NOMO-1 treated with dmso at 0.1 percent for 144 hours (cell line): ENCODE measurements around the gene MAMLD1.
A peak's percentile ranks its signal among the peaks of the same experiment; 100 is the strongest.
"Not testable (repeated sequence)": the region's sequence is repeated elsewhere in the genome, so short reads cannot be mapped to it uniquely, and the experiment has no call there.

Experiments used
- DNase-seq: peaks from one replicate; lab custom pipeline; 2025; ENCODE audit not compliant: unreplicated experiment; lab: John Stamatoyannopoulos, UW

Gene MAMLD1, protein sequence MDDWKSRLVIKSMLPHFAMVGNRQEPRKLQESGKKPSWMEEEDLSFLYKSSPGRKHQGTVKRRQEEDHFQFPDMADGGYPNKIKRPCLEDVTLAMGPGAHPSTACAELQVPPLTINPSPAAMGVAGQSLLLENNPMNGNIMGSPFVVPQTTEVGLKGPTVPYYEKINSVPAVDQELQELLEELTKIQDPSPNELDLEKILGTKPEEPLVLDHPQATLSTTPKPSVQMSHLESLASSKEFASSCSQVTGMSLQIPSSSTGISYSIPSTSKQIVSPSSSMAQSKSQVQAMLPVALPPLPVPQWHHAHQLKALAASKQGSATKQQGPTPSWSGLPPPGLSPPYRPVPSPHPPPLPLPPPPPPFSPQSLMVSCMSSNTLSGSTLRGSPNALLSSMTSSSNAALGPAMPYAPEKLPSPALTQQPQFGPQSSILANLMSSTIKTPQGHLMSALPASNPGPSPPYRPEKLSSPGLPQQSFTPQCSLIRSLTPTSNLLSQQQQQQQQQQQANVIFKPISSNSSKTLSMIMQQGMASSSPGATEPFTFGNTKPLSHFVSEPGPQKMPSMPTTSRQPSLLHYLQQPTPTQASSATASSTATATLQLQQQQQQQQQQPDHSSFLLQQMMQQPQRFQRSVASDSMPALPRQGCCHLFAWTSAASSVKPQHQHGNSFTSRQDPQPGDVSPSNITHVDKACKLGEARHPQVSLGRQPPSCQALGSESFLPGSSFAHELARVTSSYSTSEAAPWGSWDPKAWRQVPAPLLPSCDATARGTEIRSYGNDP

DNA sequence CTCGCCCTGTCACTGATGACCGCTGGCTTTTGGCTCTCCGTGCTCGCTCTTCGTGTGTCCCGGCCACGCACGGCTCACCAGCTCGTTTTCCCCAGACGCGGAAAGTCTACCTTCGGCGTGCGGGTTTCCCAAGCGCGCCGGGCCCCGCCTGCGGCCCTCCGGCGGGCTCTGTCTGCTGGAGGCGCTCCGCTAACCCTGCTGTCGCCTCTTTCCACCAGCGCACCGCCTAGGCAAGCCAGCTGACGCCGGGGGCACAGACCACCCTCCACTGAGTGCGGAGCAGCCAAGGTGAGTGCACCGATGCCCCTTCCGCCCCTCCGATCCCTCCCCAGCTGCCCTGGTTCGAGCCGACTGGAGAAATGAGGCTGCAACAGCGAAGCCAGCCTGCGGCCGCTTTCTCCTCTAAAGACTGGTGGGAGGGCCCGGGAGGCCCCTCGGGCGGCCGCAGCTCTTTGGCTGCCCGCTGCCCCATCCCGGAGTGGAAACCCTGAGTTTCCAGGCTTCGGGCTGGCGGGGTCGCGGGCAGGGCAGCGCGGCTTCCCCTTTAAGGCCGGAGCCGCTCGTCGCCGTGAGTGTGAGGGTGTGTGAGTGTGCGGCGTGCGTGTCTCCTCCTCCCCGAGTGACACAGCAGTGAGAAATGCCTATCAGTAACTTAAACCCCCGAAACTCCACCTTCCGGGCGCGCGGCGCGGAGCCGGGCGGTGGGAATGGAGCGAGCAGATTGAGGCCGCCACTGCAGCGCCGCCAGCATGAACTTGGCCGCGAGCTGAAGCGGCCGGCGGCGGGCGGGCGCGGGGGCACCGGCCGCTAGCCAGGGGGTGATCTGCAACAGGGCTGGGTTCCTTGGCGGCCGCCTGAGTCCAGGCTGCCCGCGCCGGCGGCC lies at the start of gene MAMLD1:
Gene MAMLD1, plus strand, starts transcription at position 719 of the 883 bp plus-strand sequence. CDS start 82,200 bp downstream, outside the sequence.
- peak; percentile 48 for DNase-seq

DNA sequence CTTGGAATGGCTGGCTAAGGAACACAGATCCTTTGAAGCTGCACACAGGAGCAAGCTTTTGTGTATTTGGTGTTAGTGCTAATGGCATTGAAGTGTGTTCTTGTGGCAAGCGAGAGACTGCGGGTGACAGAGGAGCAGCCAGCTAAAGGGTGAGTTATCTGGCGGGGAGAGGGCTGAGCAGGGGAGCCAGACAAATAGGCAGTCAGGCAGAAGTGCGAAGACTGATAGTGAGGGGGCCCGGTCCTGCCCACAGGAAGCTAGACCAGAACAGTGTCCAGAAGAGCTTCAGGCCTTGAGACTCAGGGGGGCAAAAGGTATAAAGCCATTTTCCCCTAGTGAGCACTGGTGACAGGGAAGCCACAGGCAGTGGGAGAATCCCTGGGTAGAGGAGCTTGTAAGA lies 49.6 kb upstream of the MAMLD1 start:
- no peak for DNase-seq

DNA sequence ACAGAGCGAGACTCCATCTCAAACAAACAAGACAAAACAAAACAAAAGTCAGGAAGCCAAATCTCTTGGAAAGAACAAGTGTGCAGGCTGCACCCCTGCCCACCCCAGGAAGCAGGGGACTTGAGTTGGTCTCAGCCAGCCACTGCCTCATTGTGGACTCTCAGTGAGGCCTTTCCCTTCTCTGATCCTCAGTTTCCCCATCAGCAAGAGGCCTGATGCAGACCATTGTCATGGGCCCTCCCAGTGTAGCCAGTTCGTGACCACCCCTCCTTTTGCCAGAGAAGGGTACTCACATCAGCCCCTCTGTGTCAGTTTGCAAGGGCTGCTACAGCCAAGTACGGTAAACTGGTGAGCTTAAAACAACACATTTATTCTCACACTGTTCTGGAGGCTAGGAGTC lies 48.9 kb upstream of the MAMLD1 start:
- DNase-seq: no peak

DNA sequence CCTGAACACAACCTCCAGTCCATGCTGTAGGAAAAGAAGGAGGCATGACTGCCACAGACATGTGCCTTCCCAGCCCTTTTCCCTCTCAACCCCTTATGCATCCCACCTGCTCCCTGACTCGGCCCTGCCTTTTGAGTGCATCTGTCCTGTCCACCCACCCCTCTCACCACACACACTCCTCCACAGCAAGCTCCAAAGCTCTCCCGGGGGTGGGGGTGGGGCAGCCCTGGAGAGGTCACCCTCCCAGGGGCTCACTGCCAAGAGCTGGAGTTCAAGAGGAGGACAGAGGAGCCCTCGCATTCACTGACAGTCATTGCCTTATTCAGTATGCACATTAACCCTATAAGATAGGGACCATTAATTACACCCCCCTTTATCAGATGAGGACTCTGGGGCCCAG lies 46.6 kb upstream of the MAMLD1 start:
- no peak for DNase-seq

DNA sequence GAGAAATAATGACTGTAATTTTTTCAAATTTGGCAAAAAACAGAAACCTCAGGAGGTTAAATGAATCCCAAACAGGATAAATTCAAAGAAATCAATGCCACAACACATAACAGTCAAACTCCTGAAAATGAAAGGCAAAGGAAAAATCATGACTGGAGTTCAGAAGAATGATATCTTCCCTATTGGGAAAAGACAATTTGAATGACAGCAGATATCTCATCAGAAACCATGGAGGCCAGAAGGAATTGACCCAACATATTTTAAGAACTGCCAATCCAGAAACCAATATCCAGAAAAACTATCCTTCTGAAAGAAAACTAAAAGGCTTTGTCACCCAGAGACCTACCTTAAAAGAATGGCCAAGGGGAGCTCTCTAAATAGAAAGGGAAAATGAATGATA lies 40.1 kb upstream of the MAMLD1 start:
- DNase-seq: no peak

DNA sequence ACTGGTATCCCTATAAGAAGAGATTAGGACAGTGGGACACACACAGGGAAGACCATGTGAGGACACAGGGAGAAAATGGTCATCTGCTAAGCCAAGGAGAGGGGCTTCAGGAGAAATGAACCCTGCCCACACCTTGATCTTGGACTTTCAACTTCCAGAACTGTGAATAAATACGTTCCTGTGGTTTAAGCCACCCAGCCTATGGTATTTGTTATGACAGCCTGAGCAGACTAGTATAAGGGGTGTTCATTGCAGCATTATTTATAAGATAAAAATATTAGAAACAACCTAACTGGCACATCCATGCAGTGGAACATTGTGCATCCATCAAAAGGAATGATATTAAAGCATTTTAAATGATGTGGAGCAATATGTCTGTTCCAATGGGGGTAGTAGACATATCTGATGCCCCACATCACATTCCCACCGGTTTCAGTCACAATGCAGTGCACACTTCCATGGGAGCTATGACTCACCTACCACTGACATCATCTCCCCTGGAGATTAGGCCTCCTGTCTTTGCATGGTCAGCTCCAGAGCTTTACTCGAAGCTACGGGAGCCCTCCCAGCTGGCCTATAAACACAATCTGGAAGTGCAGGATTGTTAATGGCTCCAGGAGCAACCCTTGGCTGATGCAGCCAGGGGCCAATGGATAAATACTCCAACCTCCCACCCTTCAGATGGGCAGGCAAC lies 38.9 kb upstream of the MAMLD1 start:
- no peak for DNase-seq

DNA sequence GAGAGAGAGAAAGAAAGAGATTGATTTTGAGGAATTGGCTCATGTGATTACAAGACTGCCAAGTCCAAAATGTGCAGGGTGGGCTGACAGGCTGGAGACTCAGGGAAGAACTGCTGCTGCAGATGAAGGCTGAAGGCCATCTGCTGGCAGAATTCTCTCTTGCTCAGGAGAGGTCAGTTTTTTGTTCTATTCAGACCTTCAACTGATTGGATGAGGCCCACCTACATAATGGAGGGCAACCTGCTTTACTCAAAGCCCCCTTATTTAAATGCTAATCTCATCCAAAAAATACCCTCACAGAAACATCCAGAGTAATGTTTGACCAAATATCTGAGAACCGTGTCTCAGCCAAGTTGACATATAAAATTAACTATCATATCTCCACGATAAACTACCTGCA lies 38.2 kb upstream of the MAMLD1 start:
- no peak for DNase-seq

DNA sequence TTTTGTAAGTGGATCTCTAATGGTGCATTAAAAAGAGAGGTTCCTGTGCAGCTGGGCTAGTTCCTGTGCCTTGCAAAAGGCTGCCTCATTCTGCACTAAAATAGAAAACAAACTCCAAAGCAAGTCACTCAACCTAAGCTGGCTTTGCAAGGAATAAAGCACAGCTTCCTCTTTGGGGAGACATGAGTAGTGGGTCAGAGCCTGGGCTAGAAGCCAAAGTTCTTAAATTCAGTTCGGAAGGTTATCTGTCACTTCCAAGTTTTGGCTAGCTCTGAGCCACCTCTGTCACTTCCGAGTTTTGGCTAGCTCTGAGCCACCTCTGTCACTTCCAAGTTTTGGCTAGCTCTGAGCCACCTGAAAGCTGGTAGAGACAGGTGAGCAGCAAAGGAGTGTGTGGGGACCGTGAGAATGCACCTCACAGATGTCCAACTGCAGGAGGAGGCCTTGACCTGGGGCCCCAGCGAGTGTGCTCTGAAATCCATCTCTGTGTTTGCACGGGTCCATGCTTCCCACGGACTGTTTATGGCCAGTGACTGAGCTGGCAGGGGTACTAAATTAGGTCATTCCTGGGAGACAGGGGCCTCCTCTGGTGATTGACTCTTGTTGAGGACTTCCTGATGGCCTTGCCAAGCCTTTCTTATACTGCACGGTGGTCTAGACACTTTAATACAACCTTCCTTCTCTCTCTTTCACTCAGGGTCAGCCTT lies 36.4 kb upstream of the MAMLD1 start:
- DNase-seq: no peak

DNA sequence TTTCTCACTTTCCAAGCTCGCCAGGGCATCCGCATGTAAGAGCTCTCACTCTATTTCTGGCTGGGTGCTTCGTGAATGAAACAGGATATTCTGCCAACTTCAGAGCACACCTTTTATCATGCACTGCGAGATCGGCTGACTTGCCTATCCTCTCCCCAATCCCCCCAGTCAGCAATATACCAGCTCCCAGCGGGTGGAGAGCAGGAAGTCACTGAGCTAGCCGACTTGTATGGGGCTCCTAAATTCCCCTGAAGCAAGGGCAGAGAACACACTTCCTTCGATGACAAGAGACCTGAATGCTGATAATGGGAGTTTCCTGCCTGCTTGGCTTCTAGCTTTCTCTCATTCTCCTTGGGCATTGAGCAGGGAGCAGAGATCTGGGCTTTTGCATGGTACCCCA lies 33.8 kb upstream of the MAMLD1 start:
- DNase-seq: no peak

DNA sequence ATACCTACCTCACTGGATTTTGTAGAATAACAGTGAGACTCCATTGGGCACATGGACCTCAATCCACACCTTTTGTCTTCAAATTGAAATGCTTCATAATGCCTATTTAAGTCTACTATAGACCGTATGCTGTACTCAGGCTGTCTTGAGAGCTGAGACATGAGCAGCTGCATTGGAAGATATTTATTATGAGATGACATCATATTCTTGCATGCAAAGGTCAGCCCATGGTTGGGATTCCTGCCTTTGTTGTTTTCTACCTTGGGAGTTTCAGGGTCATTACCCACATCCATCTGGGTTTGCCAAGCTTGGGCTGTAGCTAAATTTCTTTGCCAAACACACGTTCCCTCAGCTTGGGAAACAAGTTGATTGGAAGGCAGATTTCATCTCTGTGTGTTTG lies 33.2 kb upstream of the MAMLD1 start:
- DNase-seq: no peak

DNA sequence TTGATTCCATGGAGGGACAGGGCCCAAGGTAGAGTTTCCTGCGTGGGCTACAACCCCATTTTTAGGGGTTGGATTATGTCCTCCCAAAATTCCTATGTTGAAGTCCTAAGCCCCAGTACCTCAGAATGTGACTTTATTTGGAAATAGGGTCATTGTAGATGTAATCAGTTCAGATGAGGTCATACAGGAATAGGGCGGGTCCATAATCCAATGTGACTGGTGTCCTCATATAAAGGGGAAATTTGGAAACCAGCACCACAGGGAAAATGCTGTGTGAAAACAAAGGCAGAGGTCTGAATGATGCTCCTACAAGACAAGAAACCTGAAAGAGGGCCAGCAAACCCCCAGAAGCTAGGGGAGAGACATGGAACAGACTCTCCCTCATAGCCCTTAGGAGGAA lies 31.1 kb upstream of the MAMLD1 start:
- no peak for DNase-seq

DNA sequence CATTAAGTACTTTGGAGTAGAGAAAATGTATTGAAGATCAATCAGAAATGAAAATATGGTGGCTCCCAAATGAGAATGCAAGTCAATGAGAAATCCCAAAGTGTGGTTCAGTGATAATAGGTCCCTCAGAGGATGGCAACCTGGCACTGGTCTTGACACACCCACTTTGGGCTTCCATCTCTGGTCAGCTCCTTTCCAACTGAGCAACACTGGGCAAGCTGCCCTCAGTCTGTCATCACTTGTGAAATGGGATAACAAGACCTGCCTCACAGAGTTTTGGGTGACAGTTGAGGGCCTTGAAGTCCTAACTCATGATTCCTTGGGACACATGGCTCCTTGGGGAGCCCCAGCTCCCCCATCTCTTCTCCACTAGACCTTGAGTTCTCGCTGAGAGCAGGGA lies 29.0 kb upstream of the MAMLD1 start:
- no peak for DNase-seq

DNA sequence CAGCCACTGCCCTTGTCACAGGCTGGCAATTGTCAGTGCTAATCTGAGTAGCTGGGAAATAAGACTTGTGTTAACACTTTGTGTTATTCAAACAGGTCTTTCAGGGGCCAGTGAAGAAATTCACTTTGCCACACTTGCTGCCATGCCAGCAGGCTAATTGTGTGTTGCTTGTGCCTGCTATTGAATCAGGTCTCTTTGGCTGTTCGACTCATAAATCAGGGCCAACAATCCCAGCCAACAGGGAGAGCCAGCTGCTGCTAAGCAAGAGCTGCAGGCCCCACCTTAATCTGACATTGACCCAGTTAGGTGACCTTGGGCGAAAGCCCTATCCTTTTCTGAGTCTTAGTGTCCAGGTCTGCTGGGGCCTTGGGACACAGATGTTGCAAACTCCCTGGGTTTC lies 28.1 kb upstream of the MAMLD1 start:
- no peak for DNase-seq

DNA sequence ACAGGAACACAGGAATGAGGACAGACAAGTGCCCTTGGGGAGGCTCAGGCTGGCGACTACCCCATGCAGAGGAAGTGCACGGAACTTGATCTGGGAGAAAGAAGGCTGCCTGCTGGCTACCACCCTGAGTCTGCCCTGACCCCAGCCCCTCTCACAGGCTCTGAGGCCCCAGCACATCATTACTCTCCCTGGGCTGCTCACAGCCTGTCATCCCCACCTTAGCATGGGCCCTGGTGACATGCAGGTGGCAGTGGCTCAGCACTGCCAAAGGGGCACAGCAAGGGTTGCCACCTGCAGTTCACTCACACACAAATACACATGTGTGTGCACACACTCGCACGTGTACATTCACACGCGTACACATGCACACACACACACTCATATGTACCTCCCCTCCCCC lies 26.1 kb upstream of the MAMLD1 start:
- no peak for DNase-seq

DNA sequence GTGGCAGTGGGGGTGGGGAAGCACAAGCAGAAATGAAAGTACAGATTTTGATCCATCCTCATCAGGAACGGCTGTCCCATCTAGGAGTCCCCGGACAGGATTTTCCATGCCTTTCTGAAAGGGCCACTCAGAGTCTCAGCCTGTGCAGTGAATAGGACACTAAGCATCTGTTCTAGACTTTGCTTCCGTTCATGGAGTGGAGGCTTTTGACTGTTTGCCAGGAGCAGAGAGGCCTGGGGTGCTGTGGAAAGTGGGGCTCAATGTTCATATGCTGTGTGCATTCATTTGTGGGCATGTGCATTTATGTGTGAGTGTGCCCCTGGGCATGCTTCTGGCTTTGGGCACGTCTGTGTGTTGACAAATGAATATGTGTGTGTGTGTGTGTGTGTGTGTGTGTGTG lies 25.6 kb upstream of the MAMLD1 start:
- no peak for DNase-seq

DNA sequence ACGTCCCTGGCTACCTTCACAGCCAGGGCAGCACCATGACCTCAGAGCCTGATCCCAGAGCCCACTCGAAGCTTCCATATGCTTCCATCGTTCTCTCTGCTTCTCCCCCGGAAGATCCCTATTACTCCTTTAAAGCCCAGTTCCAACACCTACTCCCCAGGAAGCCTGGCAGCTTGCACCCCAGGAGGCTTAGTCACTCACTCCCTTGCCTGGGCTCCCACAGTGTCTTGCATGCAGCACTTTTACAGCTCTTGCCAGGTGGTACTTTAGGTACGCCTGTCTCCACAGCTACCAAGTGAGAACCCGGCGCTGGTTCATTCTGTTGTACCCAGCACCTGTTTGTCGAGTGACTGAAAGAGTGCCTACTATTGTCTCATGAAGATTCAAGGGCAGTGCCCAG lies 24.5 kb upstream of the MAMLD1 start:
- DNase-seq: no peak

DNA sequence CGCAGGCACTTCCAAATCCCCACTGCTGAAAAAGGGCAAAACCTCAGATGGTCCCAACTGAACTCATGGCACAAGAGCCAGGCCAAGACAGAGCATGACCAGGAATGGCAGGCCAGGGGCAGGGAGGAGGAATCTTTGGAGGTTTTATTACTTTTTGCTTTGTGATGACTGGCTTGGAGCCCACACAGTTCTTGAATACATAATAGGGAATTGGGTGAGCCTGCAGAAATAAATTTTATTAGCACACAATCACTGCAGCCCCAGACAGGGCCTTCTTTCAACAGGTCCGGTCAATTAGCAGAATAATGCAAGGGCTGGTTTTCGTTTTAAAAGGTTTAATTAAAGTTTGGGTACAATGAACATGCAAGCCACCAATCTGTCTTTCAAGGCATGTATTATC lies 23.4 kb upstream of the MAMLD1 start:
- no peak for DNase-seq

DNA sequence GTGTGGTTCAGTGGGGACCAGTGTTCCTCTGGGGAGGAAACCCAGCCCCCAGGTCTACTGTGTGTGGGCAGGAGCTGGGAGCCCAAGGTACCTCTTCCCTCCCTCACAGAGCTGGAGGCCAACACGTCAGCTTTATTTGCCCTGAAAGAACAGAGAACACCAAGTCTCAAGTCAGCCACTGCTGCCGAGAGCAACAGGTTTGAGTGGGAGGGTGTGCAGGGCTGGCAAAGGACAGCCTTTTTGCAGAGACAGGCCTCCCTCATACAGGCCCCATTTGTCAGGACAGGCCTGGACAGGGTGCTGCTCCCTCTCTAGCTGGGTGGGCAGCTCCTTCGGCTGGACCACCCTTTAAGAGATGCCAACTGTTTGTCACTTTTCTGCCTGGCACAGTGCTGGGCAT lies 22.8 kb upstream of the MAMLD1 start:
- not testable (repeated sequence) for DNase-seq

DNA sequence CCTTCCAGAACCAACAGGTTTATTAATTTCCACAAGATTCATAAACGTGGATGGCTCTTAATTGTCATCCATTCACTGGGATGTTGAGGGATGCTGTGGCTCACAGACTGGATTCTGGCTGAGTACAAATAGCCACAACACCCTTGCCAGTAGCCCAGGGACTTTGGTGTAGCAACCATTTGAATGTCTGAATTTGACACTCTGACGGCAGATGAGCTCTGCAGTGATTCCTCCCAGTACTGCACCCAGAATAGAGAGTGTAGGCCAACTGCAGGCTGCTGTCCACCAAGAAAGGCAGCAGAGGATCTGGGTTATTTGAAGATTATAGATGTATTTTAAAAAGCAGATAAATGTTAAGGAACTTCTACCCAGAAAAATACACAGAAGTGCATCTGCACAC lies 15.6 kb upstream of the MAMLD1 start:
- DNase-seq: no peak

DNA sequence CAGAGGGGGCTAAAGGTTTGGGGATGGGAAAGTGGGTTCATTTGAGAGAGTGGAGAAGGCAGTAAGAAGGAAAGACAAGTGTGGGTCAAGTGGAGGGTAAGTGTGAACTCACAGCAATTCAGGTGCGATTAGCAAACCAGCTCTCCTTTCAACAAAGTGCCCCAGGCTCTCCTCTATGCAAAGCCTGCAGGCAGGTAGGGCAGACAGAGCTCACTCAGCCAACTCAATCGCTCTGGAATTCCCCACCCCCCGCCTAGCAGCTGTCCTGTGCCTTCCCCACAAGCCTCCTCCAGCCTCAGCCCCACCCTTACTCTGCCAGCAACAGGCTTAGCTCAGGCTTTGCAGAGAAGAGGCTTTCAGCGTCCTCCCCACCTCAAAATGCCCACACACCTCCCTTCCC lies 14.8 kb upstream of the MAMLD1 start:
- DNase-seq: no peak
